NB4 (cell line): ENCODE data around the gene ADAP1.

Experiments used
- DNase-seq: peaks from one replicate; pipeline ENCODE4 v3.0.0; 2010; ENCODE audit warnings: low read depth
- H3K4me3 ChIP-seq: one replicate; pipeline ENCODE4 v1.5.1; 2011; ENCODE audit warnings: mild to moderate bottlenecking, low read depth, low read length, moderate library complexity
- MYC ChIP-seq: IDR thresholded peaks from 2 replicates; pipeline ENCODE4 v1.6.1; 2011; ENCODE audit warnings: low read depth, low read length
- POLR2A ChIP-seq: IDR thresholded peaks from 2 replicates; pipeline ENCODE4 v1.6.1; 2011; ENCODE audit warnings: mild to moderate bottlenecking; ENCODE audit not compliant: insufficient read length; ENCODE audit errors: extremely low read depth
- TF ChIP-seq, protein P1 (sequence below): IDR thresholded peaks from 2 replicates; pipeline ENCODE4 v1.6.1; 2011; ENCODE audit warnings: low read depth, low read length
- TF ChIP-seq, protein P2 (sequence below): IDR thresholded peaks from one replicate; pipeline ENCODE4 v1.5.1; 2012; ENCODE audit warnings: low read depth, low read length

Gene ADAP1

DNA sequence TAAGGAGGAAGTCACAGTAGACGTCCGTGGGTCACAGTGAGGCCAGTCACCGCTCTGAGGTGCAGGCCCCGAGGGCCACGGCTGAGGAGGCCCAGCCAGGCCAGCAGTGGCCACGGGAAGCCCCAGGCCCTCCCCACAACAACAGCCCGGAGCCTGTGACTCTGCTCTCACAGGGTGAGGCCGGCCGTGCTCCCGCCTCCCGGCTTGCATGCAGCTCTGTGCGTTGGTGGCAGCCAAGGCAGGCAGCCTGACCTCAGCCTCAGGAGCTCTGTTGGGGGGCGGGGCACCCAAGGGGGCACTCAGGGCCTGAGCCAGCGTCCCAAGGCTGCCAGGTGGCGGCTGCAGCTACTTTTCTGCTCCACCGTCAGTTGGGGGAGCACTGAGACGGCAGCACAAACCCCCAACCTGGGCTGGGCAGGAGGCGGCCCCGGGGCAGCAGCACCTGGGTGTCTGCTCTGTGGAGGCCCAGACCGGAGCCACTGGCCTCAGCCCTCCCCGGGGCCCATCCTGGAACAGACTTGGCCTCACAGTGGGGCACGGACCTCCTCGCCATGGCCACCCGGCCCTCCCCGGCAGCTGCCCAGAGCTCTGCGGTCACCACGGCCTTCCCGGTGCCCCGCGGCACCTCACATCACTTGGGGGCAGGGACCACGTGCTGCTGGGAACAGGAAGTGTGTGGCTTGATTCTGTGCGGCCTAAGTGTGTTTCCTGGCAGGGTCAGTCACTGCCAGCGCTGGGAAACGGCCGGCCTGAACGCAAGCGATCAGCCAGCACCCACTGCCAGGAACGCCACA, 41.8 kb upstream of the ADAP1 start:
- no peak overlapping the region for H3K4me3 ChIP-seq
- TF ChIP-seq MYC (no peak), POLR2A (no peak)
- TF ChIP-seq, protein P1, sequence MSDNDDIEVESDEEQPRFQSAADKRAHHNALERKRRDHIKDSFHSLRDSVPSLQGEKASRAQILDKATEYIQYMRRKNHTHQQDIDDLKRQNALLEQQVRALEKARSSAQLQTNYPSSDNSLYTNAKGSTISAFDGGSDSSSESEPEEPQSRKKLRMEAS = no peak
- no peak for DNase-seq

DNA sequence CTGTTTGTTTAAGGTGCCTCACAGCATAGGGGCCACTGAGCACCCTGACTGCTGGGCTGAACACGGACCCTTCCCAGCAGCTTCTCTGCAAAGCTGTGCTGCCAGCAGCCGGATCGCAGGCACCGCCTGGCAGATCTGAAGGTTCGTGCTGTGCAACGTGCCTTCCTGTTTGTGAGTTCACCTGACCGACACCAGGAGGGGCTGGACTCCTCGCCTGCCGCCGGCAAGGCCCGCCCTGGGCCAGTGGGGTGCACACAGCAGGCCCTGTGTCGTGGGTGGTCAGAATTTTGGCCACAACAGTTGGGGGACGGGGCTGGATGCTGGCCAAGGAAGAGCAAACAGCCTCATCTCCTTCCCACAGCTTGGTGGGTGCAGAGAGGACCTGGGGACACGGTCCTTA, 41.1 kb upstream of the ADAP1 start:
- H3K4me3 ChIP-seq = no peak overlapping the region
- TF ChIP-seq POLR2A = no peak
- TF ChIP-seq, protein P1 = no peak
- TF ChIP-seq, protein P2, sequence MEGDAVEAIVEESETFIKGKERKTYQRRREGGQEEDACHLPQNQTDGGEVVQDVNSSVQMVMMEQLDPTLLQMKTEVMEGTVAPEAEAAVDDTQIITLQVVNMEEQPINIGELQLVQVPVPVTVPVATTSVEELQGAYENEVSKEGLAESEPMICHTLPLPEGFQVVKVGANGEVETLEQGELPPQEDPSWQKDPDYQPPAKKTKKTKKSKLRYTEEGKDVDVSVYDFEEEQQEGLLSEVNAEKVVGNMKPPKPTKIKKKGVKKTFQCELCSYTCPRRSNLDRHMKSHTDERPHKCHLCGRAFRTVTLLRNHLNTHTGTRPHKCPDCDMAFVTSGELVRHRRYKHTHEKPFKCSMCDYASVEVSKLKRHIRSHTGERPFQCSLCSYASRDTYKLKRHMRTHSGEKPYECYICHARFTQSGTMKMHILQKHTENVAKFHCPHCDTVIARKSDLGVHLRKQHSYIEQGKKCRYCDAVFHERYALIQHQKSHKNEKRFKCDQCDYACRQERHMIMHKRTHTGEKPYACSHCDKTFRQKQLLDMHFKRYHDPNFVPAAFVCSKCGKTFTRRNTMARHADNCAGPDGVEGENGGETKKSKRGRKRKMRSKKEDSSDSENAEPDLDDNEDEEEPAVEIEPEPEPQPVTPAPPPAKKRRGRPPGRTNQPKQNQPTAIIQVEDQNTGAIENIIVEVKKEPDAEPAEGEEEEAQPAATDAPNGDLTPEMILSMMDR = no peak
- no peak for TF ChIP-seq MYC
- no peak for DNase-seq

DNA sequence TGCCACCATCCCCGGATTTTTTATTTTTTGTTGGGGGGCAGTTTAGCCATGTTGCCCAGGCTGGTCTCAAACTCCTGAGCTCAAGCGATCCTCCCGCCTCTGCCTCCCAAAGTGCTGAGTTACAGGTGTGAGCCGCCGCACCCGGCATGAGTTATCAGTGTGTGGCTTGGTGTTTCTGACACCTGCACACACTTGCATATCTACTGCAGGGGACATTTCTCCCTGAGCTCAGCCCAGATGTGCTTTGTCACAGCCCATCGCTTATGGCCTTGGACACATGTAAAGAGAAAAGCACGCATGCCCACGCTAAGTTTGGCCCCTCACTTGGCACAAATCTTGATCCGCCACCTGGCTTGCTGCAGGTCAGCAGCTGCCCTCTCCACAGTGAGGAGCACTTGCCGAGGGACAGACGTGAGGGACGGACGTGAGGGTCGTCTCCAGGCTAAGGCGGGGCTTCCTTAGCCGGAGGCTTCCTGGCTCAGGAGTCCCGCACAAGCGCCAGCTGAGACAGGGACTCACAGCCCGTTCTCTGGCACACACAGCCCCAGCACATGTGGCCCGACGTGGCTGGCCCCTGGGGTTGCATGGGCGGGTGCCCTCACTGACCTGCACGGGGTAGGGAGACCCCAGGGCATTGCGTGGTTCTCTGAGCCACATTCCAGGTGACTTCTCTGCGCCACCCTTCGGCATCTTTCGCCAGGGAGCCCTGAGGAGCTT, 40.3 kb upstream of the ADAP1 start:
- TF ChIP-seq MYC = no peak
- TF ChIP-seq, protein P2 = no peak
- no peak for TF ChIP-seq POLR2A
- TF ChIP-seq, protein P1 = no peak
- no peak overlapping the region for H3K4me3 ChIP-seq
- DNase-seq = no peak

DNA sequence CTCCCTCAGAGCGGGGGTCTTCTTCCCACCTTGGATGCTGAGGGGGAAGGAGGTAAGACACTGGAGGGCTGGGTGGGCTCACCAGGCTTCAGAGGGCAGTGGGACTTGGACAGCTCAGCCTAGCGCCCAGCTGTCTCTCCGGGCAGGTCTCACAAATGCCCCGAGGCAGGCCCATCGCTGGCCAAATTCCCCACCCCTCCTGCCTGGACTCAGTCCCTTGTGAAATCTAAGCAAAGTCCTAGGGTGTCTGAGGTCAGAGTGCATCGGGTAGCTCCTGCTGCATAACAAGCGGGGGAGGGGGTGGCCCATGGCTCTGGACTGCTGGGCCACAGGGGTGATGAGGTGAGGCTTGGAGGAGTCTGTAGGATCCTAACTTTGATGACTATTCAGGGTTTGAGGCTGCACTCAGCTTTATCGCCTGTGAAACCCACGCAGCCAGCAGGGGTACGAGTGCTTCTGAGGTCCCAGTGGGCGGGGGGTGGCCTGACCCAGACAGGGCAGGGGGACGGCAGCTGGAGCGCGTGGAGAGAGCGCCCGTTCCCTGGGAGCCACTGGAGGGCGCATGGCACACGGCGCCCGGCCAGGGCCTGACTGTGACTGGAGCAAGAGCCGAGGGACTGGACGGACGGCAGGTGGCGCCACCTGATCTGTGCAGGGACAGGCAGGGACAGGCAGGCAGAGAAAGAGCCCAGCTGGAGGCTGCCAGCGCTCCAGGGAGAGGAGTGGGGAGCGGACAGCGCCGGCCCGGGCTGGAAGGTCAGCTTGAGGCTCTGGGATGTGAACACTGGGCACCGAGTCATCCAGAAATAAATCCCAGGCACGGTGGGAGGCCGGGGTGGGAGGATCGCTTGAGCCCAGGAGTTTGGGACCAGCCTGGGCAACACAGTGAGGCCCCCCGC, 38.5 kb upstream of the ADAP1 start:
- H3K4me3 ChIP-seq = no peak overlapping the region
- peak; percentile 99 for DNase-seq
- peak; percentile 90 for TF ChIP-seq MYC
- TF ChIP-seq, protein P2 = peak; percentile 100
- TF ChIP-seq POLR2A = peak; percentile 30
- TF ChIP-seq, protein P1 = peak; percentile 92

DNA sequence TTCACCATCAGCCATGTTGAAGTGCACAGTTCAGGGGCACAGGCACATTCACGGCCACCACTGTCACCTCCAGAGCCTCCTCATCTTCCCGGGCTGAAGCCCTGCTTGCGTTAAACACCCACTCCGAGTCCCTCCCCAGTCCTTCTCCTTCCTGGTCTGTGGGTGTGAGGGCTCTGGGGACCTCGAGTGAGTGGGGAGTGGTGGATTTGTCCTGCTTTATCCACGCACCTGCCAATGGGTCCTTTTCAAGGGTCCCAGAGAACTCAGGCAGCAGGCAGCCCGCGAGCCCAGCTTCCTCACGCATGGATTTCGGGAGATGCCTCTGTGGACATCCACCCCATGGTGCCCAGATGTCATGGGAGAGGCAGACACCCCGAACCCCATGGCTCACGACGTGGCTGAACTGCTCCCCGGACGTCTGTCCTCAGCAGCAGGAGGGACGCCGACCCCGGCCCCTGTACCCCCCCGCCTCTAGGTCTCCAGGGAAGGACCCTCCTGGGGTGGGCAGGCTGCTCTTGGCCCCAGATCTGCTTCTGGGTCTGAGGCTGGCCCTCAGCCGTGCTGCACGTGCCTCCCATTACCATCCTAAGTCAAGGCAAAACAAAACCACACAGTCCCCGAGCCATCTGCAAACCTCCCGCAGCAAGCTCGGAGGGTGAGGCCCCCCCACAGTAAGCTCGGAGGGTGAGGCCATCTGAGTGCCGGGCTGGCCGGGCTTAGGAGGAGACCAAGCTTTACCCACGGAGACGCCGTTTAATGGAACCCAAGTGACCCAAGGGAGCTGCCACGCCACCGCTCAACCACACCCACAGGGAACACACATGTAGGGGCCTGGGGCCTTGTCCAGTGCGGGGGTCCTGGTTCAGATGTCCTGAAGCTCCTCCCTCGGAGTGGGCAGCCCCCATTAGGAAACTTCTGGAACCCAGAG, 37.5 kb upstream of the ADAP1 start:
- no peak overlapping the region for H3K4me3 ChIP-seq
- DNase-seq = no peak
- TF ChIP-seq POLR2A (no peak), MYC (no peak)
- TF ChIP-seq, protein P1 = no peak
- TF ChIP-seq, protein P2 = no peak
